ENCODE data around the gene EMC9.

Gene EMC9

DNA sequence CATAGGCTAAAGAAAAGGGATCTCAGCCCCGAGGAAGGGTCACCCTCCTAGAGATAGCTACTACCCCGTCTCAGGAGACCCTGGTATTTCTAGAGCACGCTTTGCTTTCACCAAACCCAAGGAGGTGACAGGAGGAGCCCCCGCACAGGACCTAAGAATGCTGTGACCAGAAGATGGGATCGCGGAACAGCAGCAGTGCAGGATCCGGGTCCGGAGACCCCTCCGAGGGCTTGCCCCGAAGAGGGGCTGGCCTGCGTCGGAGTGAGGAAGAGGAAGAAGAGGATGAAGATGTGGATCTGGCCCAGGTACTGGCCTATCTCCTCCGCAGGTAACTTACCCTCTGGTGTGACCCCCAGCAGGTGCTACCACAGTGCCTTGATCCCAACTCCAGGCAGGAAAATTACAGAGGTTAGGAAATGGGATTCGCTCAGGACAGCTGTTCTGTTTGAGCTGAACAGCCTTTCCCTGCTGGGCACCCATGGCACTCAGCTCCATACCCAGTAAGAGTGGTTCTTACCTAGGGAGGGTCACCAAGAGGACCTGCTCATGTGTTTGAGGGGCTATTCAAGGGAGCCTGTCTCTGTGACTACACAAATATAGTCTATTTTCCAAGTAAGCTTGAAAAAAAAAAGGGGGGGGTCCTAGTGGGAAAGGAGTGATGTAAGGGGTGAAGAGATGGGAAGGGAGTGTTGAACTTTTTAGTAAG, 25.8 kb downstream of the EMC9 start:
- peak overlapping the region; percentile 82 for H3K4me3 ChIP-seq (ENCODE audit: low read depth, low read length)
- DNase-seq (ENCODE audit: low read depth): no peak
- TF ChIP-seq CTCF (IDR thresholded peaks at IDR 0.05; ENCODE audit: control insufficient read depth, extremely low read depth, insufficient read depth): no peak

- H3K4me3 ChIP-seq (ENCODE audit: low read depth, low read length): peak within 1 kb of the TSS; percentile 82
- DNase-seq (ENCODE audit: low read depth): peak; percentile 100
- TF ChIP-seq CTCF (IDR thresholded peaks at IDR 0.05; ENCODE audit: control insufficient read depth, extremely low read depth, insufficient read depth): no peak
Measured at GRCh38 chr14:24114532-24115421, 26.6 kb downstream of the EMC9 start, which contains the start of the genes DCAF11 and NRL. DCAF11 (plus strand) TSS chr14:24114777; CDS start chr14:24115595, 818 bp downstream. NRL (minus strand) TSS chr14:24114949; CDS start chr14:24082848, 32,101 bp downstream.

GRCh38 chr14:24113801-24114531, 27.4 kb downstream of the EMC9 start:
- TF ChIP-seq CTCF (IDR thresholded peaks at IDR 0.05; ENCODE audit: control insufficient read depth, extremely low read depth, insufficient read depth): no peak
- H3K4me3 ChIP-seq (ENCODE audit: low read depth, low read length): peak overlapping the region; percentile 82
- DNase-seq (ENCODE audit: low read depth): peak; percentile 85

GRCh38 chr14:24113379-24113800, 28.0 kb downstream of the EMC9 start:
- no peak for TF ChIP-seq CTCF (IDR thresholded peaks at IDR 0.05; ENCODE audit: control insufficient read depth, extremely low read depth, insufficient read depth)

DNA sequence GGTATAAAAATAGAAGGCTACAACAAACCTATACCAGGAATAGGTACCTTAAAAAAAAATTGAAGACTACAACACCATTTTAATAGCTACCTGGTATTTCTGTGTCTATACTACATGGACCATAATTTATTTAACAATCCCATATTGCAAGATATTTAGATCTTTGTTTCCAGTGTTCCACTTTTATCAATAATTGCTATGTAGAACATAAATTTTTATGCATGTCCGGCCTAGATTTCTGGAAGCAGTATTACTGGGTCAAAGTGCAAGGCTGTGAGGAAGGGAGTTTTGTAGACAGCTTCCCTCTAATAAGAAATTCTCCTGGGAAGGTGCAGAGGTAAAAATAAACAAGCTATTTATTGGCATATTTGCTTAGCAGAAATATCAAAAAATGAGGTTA, 30.9 kb downstream of the EMC9 start:
- no peak for TF ChIP-seq CTCF (IDR thresholded peaks at IDR 0.05; ENCODE audit: control insufficient read depth, extremely low read depth, insufficient read depth)
- DNase-seq (ENCODE audit: low read depth): no peak
- H3K4me3 ChIP-seq (ENCODE audit: low read depth, low read length): no peak overlapping the region

More at GRCh38 chr14:24113379-24113800, 28.0 kb downstream of the EMC9 start:
- H3K4me3 ChIP-seq (ENCODE audit: low read depth, low read length): peak overlapping the region; percentile 82
- no peak for DNase-seq (ENCODE audit: low read depth)

GRCh38 chr14:24110060-24110459, 31.3 kb downstream of the EMC9 start:
- no peak for DNase-seq (ENCODE audit: low read depth)
- H3K4me3 ChIP-seq (ENCODE audit: low read depth, low read length): no peak overlapping the region
- TF ChIP-seq CTCF (IDR thresholded peaks at IDR 0.05; ENCODE audit: control insufficient read depth, extremely low read depth, insufficient read depth): no peak

All from LNCaP clone FGC (cell line).